Neural cell (in vitro differentiated cells): ENCODE results near the gene CHST13. TPM values are rescaled to one million over a fixed set of nuclear protein-coding genes. Genes with fewer than 3 reads are reported as not detected.

Experiments used
- H2AFZ ChIP-seq: fragments of 200-600, 300-800 bp; sonication (generic), shearing (Covaris generic); 2 replicates; pipeline ENCODE4 v1.6.0; 2014; ENCODE audit warnings: low read depth, mild to moderate bottlenecking, antibody characterized with exemption, low read length, moderate library complexity
- H3F3A ChIP-seq: fragments of 200-600 bp; shearing (Covaris generic); 2 replicates; pipeline ENCODE4 v1.6.1; 2016; ENCODE audit warnings: mild to moderate bottlenecking, moderate library complexity, mixed read lengths, antibody characterized with exemption, low read length; ENCODE audit not compliant: insufficient read depth, poor library complexity, severe bottlenecking
- H3K27ac ChIP-seq: fragments of 200-600, 300-800 bp; sonication (generic), shearing (Covaris generic); 2 replicates; pipeline ENCODE4 v1.5.1; 2014; ENCODE audit warnings: mild to moderate bottlenecking, low read length, moderate library complexity
- H3K27me3 ChIP-seq: fragments of 300-800, 200-600 bp; sonication (generic), shearing (Covaris generic); 2 replicates; pipeline ENCODE4 v1.6.0; 2014; ENCODE audit warnings: mild to moderate bottlenecking, low read depth, low read length, moderate library complexity; ENCODE audit not compliant: insufficient read depth
- H3K36me3 ChIP-seq: fragments of 300-800, 200-600 bp; sonication (generic), shearing (Covaris generic); 2 replicates; pipeline ENCODE4 v1.5.1; 2014; ENCODE audit warnings: mild to moderate bottlenecking, antibody characterized with exemption, low read length, moderate library complexity; ENCODE audit not compliant: insufficient read depth
- H3K4me2 ChIP-seq: fragments of 300-800, 200-600 bp; sonication (generic), shearing (Covaris generic); 2 replicates; pipeline ENCODE4 v1.6.0; 2014; ENCODE audit warnings: mild to moderate bottlenecking, low read length
- H3K4me3 ChIP-seq: fragments of 300-800, 200-600 bp; sonication (generic), shearing (Covaris generic); 2 replicates; pipeline ENCODE4 v1.5.1; 2014; ENCODE audit warnings: mild to moderate bottlenecking, low read length, moderate library complexity
- H3K79me2 ChIP-seq: fragments of 200-600 bp; shearing (Covaris generic); replicated peaks from 2 replicates; pipeline ENCODE4 v1.6.0; 2014; ENCODE audit warnings: mild to moderate bottlenecking, low read length, moderate library complexity; ENCODE audit not compliant: insufficient read depth
- H3K9ac ChIP-seq: fragments of 300-800, 200-600 bp; sonication (generic), shearing (Covaris generic); 2 replicates; pipeline ENCODE4 v1.6.1; 2016; ENCODE audit warnings: mild to moderate bottlenecking, low read length, mixed read lengths
- H3K9me2 ChIP-seq: fragments of 200-600 bp; shearing (Covaris generic); 2 replicates; pipeline ENCODE4 v1.6.1; 2016; ENCODE audit warnings: mild to moderate bottlenecking, low read length, mixed read lengths; ENCODE audit not compliant: insufficient read depth
- H3K9me3 ChIP-seq: fragments of 200-600, 300-800 bp; sonication (generic), shearing (Covaris generic); 2 replicates; pipeline ENCODE4 v1.6.1; 2016; ENCODE audit warnings: mild to moderate bottlenecking, mixed run types, low read length, moderate library complexity, mixed read lengths
- H4K20me1 ChIP-seq: fragments of 200-600 bp; shearing (Covaris generic); 2 replicates; pipeline ENCODE4 v1.6.1; 2016; ENCODE audit warnings: mild to moderate bottlenecking, mixed run types; ENCODE audit not compliant: insufficient read depth
- CTCF ChIP-seq: fragments of 450-650 bp; IDR thresholded peaks from 2 replicates; pipeline ENCODE4 v1.5.1; 2014; ENCODE audit warnings: antibody characterized with exemption, mild to moderate bottlenecking, moderate library complexity; ENCODE audit not compliant: poor library complexity, severe bottlenecking
- EP300 ChIP-seq: fragments of 450-650 bp; conservative IDR thresholded peaks from 2 replicates; pipeline ENCODE4 v1.6.1; 2014; ENCODE audit warnings: antibody characterized with exemption, mild to moderate bottlenecking, moderate library complexity; ENCODE audit not compliant: poor library complexity, severe bottlenecking
- EZH2 ChIP-seq: fragments of 200-600, 300-800 bp; shearing (Covaris generic), sonication (generic); IDR thresholded peaks from 2 replicates; pipeline ENCODE4 v1.6.1; 2014; ENCODE audit warnings: antibody characterized with exemption, low read length, borderline replicate concordance, mild to moderate bottlenecking; ENCODE audit not compliant: insufficient read depth, poor library complexity, severe bottlenecking
- MXI1 ChIP-seq: fragments of 450-650 bp; conservative IDR thresholded peaks from 2 replicates; pipeline ENCODE4 v1.6.1; 2014; ENCODE audit warnings: antibody characterized with exemption, mild to moderate bottlenecking; ENCODE audit not compliant: poor library complexity, severe bottlenecking
- POLR2AphosphoS5 ChIP-seq: IDR thresholded peaks from 2 replicates; pipeline ENCODE4 v1.6.1; 2012
- RAD21 ChIP-seq: fragments of 450-650 bp; conservative IDR thresholded peaks from 2 replicates; pipeline ENCODE4 v1.6.1; 2014; ENCODE audit warnings: antibody characterized with exemption, mild to moderate bottlenecking, moderate library complexity
- REST ChIP-seq: IDR thresholded peaks from 2 replicates; pipeline ENCODE4 v1.6.1; 2012; ENCODE audit warnings: borderline replicate concordance
- SMC3 ChIP-seq: fragments of 450-650 bp; conservative IDR thresholded peaks from 2 replicates; pipeline ENCODE4 v1.6.1; 2014; ENCODE audit warnings: antibody characterized with exemption, mild to moderate bottlenecking, moderate library complexity; ENCODE audit not compliant: poor library complexity
- TAF1 ChIP-seq: IDR thresholded peaks from 2 replicates; pipeline ENCODE4 v1.6.1; 2012; ENCODE audit warnings: low read depth
- polyA plus RNA-seq: library from polyadenylated mRNA; depleted of rRNA; stranded (reverse); fragments of >200 nt; gene quantifications from 2 replicates; pipeline ENCODE4 v1.2.3, GENCODE V29; 2014

CHST13 gene
- polyA plus RNA-seq, 1 donor from 2014 or later, result not detected

- Histone ChIP-seq H3K9me3 (no peaks in the 10 kb centered on the region), H3F3A (no peaks in the 10 kb centered on the region), H3K9me2 (no peaks in the 10 kb centered on the region), H3K4me2 (no peak overlapping the region), H3K4me3 (no peak overlapping the region), H3K27me3 (no peaks in the 10 kb centered on the region), H2AFZ (no peak overlapping the region), H3K79me2 (no peaks in the 10 kb centered on the region), H3K9ac (no peak overlapping the region), H3K27ac (no peak overlapping the region), H4K20me1 (no peaks in the 10 kb centered on the region), H3K36me3 (no peaks in the 10 kb centered on the region)
- no peak for TF ChIP-seq SMC3
- TF ChIP-seq RAD21, result no peak
- TF ChIP-seq EZH2, result no peak
- TF ChIP-seq CTCF, result no peak
- TF ChIP-seq POLR2AphosphoS5, result no peak
- no peak for TF ChIP-seq TAF1
- TF ChIP-seq REST, result no peak
- TF ChIP-seq MXI1, result no peak
- no peak for TF ChIP-seq EP300
Observed at GRCh38 chr3:126508564-126508964, 15.4 kb upstream of the CHST13 start.

GRCh38 chr3:126509597-126510307 lies 14.2 kb upstream of the CHST13 start:
- no peak overlapping the region for H2AFZ ChIP-seq
- no peaks in the 10 kb centered on the region for H3K36me3 ChIP-seq
- no peak overlapping the region for H3K4me3 ChIP-seq
- H3K9me2 ChIP-seq, result no peaks in the 10 kb centered on the region
- no peaks in the 10 kb centered on the region for H3K9me3 ChIP-seq
- H4K20me1 ChIP-seq, result no peaks in the 10 kb centered on the region
- no peaks in the 10 kb centered on the region for H3K27me3 ChIP-seq
- H3F3A ChIP-seq, result no peaks in the 10 kb centered on the region
- no peak overlapping the region for H3K27ac ChIP-seq
- no peak for TF ChIP-seq MXI1
- TF ChIP-seq TAF1, result no peak
- TF ChIP-seq EZH2, result no peak
- TF ChIP-seq POLR2AphosphoS5, result no peak
- TF ChIP-seq SMC3, result no peak
- no peak for TF ChIP-seq EP300
- TF ChIP-seq CTCF, result no peak
- no peak for TF ChIP-seq REST
- TF ChIP-seq RAD21, result no peak
- H3K4me2 ChIP-seq, result no peak overlapping the region
- H3K9ac ChIP-seq, result no peak overlapping the region
- no peaks in the 10 kb centered on the region for H3K79me2 ChIP-seq
